H1 (cell line): ENCODE data around the gene DPF3.

Experiments
- CTCF ChIP-seq, 3 experiments: IDR thresholded peaks; 1 replicate in 2 of 3; 2 replicates in 1 of 3; pipeline versions ENCODE4 v1.5.1 to v1.6.1; 2011; ENCODE audit warnings: low read length in 3 of 3, mild to moderate bottlenecking in 3 of 3, inconsistent platforms in 2 of 3, low read depth in 1 of 3, moderate library complexity in 1 of 3; ENCODE audit not compliant: insufficient read depth in 1 of 3; ENCODE audit errors: control extremely low read depth in 1 of 3
- EP300 ChIP-seq, 2 experiments: IDR thresholded peaks; 1 replicate in 1 of 2; 2 replicates in 1 of 2; pipeline ENCODE4 v1.6.1; 2011 to 2012; ENCODE audit warnings: low read depth in 2 of 2, low read length in 2 of 2, mild to moderate bottlenecking in 2 of 2, borderline replicate concordance in 1 of 2, inconsistent platforms in 1 of 2, moderate library complexity in 1 of 2
- HDAC6 ChIP-seq: IDR thresholded peaks from one replicate; pipeline ENCODE4 v1.7.1; 2012; ENCODE audit warnings: low read depth, mild to moderate bottlenecking, inconsistent platforms, low read length, moderate library complexity
- KDM4A ChIP-seq: IDR thresholded peaks from one replicate; pipeline ENCODE4 v1.7.1; 2012; ENCODE audit warnings: low read depth, mild to moderate bottlenecking, moderate library complexity, low read length, inconsistent platforms; ENCODE audit not compliant: severe bottlenecking
- MAX ChIP-seq: IDR thresholded peaks from 2 replicates; pipeline ENCODE4 v1.6.1; 2012; ENCODE audit warnings: inconsistent platforms
- SIN3A ChIP-seq, 2 experiments: IDR thresholded peaks in 1 of 2; conservative IDR thresholded peaks in 1 of 2; 2 replicates each; pipeline ENCODE4 v1.6.1; 2011 to 2012; ENCODE audit warnings: low read length in 2 of 2, improper control_type of control experiment in 1 of 2, low read depth in 1 of 2, mild to moderate bottlenecking in 1 of 2
- SP1 ChIP-seq: IDR thresholded peaks from 2 replicates; pipeline ENCODE4 v1.6.1; 2011; ENCODE audit warnings: low read depth, low read length
- YY1 ChIP-seq: IDR thresholded peaks from 2 replicates; pipeline ENCODE4 v1.6.1; 2011; ENCODE audit warnings: low read depth, mild to moderate bottlenecking, low read length

- TF ChIP-seq KDM4A, result no peak
- TF ChIP-seq SIN3A (conservative IDR thresholded peaks at IDR 0.05 in 1 of 2, IDR thresholded peaks at IDR 0.05 in 1 of 2; ENCODE audit: low read depth in 1 of 2, low read length in 2 of 2), result no peak
- TF ChIP-seq YY1, result no peak
- TF ChIP-seq MAX, result no peak
- no peak for TF ChIP-seq SP1
- TF ChIP-seq EP300 (IDR thresholded peaks at IDR 0.05; ENCODE audit: borderline replicate concordance in 1 of 2, low read depth in 2 of 2, low read length in 2 of 2), result no peak
- TF ChIP-seq CTCF (IDR thresholded peaks at IDR 0.05; ENCODE audit: control extremely low read depth in 1 of 3, insufficient read depth in 1 of 3, low read depth in 1 of 3, low read length in 3 of 3), result no peak
- no peak for TF ChIP-seq HDAC6
Measured at GRCh38 chr14:72649603-72650227, 244.2 kb downstream of the DPF3 start.
